ENCODE data around the gene RGS3.

DNA sequence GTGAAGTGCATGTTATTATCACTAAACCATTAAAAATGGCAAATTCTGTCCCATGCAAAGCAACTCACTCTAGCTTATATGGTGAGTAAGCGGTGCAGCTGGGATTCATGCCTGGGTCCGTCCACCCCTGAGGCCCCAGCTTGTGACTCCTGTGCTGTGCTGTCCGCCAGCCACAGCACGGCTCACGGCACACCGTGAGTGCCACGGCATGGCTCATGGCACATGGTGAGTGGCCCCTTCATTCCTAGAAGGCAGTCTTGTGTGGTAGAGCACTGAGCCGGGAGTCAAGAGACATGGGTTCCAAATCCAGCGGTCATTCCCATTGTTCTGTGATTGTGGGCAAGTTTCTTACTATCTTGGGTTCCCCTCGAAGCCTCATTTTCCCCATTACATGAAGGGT lies 18.8 kb downstream of the RGS3 start:
- TF ChIP-seq, protein P1, sequence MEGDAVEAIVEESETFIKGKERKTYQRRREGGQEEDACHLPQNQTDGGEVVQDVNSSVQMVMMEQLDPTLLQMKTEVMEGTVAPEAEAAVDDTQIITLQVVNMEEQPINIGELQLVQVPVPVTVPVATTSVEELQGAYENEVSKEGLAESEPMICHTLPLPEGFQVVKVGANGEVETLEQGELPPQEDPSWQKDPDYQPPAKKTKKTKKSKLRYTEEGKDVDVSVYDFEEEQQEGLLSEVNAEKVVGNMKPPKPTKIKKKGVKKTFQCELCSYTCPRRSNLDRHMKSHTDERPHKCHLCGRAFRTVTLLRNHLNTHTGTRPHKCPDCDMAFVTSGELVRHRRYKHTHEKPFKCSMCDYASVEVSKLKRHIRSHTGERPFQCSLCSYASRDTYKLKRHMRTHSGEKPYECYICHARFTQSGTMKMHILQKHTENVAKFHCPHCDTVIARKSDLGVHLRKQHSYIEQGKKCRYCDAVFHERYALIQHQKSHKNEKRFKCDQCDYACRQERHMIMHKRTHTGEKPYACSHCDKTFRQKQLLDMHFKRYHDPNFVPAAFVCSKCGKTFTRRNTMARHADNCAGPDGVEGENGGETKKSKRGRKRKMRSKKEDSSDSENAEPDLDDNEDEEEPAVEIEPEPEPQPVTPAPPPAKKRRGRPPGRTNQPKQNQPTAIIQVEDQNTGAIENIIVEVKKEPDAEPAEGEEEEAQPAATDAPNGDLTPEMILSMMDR (conservative IDR thresholded peaks at IDR 0.05; ENCODE audit: low read length) = no peak
- no peak for TF ChIP-seq EZH2phosphoT487 (IDR thresholded peaks at IDR 0.05; ENCODE audit: borderline replicate concordance, low read depth, low read length)
